Mucosa of rectum (tissue), 2 donors: ENCODE results near the gene TMEM141.
"Not testable (repeated sequence)": the region's sequence is repeated elsewhere in the genome, so short reads cannot be mapped to it uniquely, and the experiment has no call there.

Experiments used
- H3K27ac ChIP-seq, 2 donors: one replicate each; pipeline ENCODE4 v1.7.0; 2013; ENCODE audit warnings: inconsistent platforms in 2 of 2, low read depth in 2 of 2, low read length in 2 of 2
- H3K27me3 ChIP-seq, 2 donors: one replicate each; pipeline ENCODE4 v1.7.0; 2013; ENCODE audit warnings: low read length in 2 of 2; ENCODE audit not compliant: control insufficient read depth in 2 of 2, insufficient read depth in 2 of 2
- H3K36me3 ChIP-seq, 2 donors: one replicate each; pipeline ENCODE4 v1.7.0; 2013; ENCODE audit warnings: low read length in 2 of 2; ENCODE audit not compliant: control insufficient read depth in 2 of 2, insufficient read depth in 2 of 2
- H3K4me1 ChIP-seq, 2 donors: one replicate each; pipeline ENCODE4 v1.7.0; 2013; ENCODE audit warnings: low read length in 2 of 2, mild to moderate bottlenecking in 1 of 2; ENCODE audit not compliant: control insufficient read depth in 2 of 2, insufficient read depth in 2 of 2
- H3K4me3 ChIP-seq, 2 donors: one replicate each; pipeline ENCODE4 v1.7.0; 2013; ENCODE audit warnings: low read length in 2 of 2
- H3K9ac ChIP-seq, 2 donors: one replicate each; pipeline ENCODE4 v1.7.0; 2013; ENCODE audit warnings: low read length in 2 of 2, low read depth in 1 of 2, mild to moderate bottlenecking in 1 of 2
- H3K9me3 ChIP-seq, 2 donors: one replicate each; pipeline ENCODE4 v1.7.0; 2013; ENCODE audit warnings: low read length in 2 of 2; ENCODE audit not compliant: control insufficient read depth in 2 of 2
- donor health status: healthy.
- donor health status: Normal muscosa, but diverticular disease.

TMEM141 gene

DNA sequence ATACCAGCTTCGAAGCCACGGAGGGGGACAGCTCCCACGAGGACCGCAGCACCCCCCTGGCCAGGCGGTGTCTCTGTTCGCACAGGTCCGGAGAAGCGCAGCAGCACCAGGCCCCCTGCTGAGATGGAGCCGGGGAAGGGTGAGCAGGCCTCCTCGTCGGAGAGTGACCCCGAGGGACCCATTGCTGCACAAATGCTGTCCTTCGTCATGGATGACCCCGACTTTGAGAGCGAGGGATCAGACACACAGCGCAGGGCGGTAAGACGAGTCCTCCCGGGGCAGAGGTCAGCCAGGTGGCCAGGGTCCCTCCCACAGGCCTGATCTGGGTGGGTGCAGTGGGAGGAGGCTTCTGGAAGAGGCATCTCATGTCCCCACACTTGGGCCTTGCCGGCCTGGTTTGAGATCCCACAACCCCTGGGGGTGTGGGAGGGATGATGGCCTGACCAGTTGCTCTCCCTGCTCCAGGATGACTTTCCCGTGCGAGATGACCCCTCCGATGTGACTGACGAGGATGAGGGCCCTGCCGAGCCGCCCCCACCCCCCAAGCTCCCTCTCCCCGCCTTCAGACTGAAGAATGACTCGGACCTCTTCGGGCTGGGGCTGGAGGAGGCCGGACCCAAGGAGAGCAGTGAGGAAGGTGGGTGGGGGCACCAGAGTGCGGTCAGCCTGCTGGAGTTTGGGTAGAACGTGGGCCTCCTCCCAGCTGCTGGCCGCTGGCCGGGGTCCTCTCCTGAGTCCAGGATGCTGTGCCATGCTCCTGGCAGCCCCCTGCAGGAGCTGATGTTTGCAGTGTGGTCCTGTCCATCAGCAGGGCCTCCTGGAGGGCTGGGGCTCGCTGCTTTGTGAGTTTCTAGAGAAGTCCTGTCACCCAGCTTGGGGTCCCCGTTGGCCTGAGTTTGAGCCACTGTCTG is 48.3 kb downstream of the TMEM141 start:
- Histone ChIP-seq H3K9me3 (no peaks in the 10 kb centered on the region), H3K27me3 (no peaks in the 10 kb centered on the region), H3K4me3 (no peak overlapping the region), H3K27ac (peak overlapping the region in 1 of 2 donors; percentile 86), H3K4me1 (peaks cover 31 to 34% of the 10 kb centered on the region in 2 donors), H3K9ac (no peak overlapping the region), H3K36me3 (peaks cover 6 to 10% of the 10 kb centered on the region in 2 donors)

DNA sequence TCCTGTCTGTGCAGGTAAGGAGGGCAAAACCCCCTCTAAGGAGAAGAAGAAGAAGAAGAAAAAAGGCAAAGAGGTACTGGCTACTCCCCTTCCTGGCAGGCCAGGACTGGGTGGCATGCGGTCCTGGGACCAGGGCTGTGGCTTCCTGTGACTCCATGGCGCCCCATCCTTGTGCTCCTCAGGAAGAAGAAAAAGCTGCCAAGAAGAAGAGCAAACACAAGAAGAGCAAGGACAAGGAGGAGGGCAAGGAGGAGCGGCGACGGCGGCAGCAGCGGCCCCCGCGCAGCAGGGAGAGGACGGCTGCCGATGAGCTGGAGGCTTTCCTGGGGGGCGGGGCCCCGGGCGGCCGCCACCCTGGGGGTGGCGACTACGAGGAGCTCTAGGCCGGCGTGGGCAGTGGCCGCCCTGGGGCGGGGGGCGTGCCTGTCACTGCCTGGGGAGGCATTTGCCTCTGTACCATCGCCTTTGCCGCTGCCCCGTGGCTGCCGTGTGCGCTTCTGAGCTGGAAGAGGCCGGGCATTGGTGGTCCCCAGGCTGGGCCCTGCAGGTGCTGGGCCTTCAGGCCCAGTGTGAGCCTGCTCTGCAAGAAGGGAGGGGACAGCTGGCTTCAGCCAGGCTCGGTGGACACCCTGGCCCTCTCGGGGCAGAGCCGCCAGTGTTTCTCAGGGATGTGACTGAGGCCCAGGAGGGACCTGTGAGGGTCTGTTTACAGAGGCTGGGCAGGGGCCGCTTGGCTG is 49.2 kb downstream of the TMEM141 start:
- H3K4me3 ChIP-seq, result no peak overlapping the region
- no peaks in the 10 kb centered on the region for H3K9me3 ChIP-seq
- peak overlapping the region; percentile 86 for H3K27ac ChIP-seq
- peak overlapping the region; percentile 6 to 57 for H3K9ac ChIP-seq
- peaks cover 3 to 8% of the 10 kb centered on the region in 2 donors for H3K36me3 ChIP-seq
- peaks cover 31 to 34% of the 10 kb centered on the region in 2 donors for H3K4me1 ChIP-seq
- no peaks in the 10 kb centered on the region for H3K27me3 ChIP-seq

DNA sequence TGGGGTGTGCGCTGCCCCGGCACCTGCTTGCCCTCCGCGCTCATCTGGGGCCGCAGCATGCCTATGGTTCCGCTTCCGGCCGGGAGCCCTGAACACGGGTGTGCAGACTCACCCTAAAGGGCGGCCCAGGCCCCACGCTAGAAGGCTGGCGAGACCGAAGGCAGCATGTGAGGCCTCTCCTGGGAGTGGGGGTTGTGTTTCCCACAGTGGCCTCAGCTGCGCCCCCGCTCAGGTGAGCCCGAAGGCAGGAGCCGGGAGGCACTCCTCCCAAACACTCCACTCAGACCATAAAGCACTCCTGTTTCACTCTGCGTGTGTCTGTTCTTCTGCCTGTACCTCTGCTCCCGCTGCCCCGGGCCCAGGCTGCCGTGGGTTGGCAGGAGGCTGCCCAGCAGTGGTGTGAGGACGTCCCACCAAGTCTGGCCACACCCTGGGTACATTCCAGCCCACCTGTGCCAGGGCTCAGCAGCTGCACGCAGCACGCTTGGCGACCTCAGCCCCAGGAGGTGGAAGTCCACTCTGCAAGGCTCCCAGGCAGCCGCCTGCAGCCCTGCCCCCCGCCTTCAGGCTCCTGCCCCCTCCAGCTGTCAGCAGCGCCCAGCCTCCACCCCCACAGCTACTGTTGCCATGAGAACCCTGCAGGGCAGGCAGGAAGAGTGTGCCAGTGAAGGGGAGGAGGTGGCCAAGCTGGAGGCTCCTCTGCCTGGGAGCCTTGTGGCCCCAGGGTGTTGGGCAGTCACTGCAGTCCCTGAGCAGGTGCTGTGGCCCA is 49.9 kb downstream of the TMEM141 start:
- peak overlapping the region; percentile 6 to 70 for H3K9ac ChIP-seq
- H3K36me3 ChIP-seq, result peaks cover 3 to 8% of the 10 kb centered on the region in 2 donors
- H3K4me1 ChIP-seq, result peaks cover 31 to 34% of the 10 kb centered on the region in 2 donors
- peak overlapping the region in 1 of 2 donors; percentile 2 for H3K4me3 ChIP-seq
- H3K27me3 ChIP-seq, result no peaks in the 10 kb centered on the region
- peak overlapping the region; percentile 86 for H3K27ac ChIP-seq
- no peaks in the 10 kb centered on the region for H3K9me3 ChIP-seq

DNA sequence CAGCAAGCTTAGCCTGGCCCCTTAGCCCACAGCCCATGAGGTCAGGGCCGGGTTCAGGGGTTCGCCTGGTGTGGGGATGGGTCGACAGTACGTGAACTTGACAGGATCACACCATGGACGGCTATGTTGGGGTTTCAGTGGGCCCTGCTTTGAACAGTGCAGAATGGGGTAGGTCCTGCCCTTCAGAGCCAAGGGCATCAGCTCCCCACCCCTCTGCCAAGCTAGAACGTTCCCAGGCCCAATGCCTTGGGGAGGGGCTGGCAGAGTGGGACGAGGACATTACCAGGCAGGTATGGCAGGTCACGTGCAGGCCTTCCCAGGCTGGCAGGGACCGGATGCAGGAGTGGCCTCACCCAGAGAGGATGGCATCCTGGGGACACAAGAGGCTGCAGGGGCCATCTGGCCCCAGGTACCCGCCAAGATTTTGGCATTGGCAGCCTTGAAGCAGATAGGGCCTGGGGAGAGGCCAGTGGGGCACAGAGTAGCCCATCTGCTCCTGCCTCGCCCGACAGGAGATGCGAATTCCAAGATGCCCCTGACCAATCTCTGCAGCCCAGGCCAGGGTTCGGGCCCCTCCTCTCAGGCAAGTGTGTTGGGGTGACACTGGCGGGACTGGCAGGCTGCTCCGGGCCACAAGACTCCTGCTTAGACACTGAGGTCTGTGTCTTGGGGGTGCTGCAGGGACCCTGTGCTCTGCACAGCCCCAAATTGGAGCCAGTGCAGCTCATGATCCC is 50.7 kb downstream of the TMEM141 start:
- peak overlapping the region; percentile 86 for H3K27ac ChIP-seq

DNA sequence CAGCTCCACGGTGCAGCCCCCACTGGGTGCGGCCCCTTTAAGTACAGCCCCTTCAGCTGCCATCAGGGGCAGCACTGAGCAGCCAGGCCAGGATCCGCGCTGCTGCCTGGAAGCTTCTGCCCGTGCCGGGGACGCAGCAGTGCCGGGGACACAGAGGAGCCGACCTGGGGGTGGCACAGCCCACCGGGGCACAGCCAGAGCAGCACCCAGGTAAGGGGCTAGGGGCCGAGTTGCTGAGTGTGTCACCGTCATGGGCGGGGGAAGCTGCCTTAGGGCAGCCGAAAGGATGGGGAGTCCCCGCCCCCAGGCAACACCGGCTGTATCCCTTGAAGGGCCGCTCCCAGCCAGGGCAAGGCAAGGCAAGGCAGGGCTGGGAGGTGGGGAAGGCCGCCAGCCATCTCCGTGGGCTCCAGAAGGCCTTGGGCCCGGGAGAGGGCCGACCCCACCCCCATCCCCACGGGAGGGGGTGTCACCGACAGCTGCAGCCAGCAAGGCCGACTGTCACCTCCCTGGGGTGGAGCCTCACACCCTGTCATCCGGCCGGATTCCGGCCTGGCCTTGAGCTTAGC is 51.3 kb downstream of the TMEM141 start, which contains the start of gene AJM1:
Gene AJM1 (plus strand): TSS at position 99 of the 569 bp plus-strand sequence. CDS start 1,937 bp downstream, outside the sequence.
- H3K9me3 ChIP-seq, H3K36me3 ChIP-seq, H3K27me3 ChIP-seq: not testable (repeated sequence)
- H3K27ac ChIP-seq, result peak within 1 kb of the TSS; percentile 86
- H3K9ac ChIP-seq, result peak within 1 kb of the TSS; percentile 24 to 70
- H3K4me1 ChIP-seq, result peaks cover 34 to 36% of the 10 kb centered on the region in 2 donors
- peak within 1 kb of the TSS; percentile 64 to 68 for H3K4me3 ChIP-seq

More for the DNA sequence above, 50.7 kb downstream of the TMEM141 start:
- peak overlapping the region; percentile 64 to 68 for H3K4me3 ChIP-seq
- H3K9ac ChIP-seq, result peak overlapping the region in 1 of 2 donors; percentile 70
- H3K36me3 ChIP-seq, H3K27me3 ChIP-seq, H3K9me3 ChIP-seq: not testable (repeated sequence)
- H3K4me1 ChIP-seq, result peaks cover 34 to 36% of the 10 kb centered on the region in 2 donors
